A172 (cell line): ENCODE results near the gene SLC13A4. TPM values are rescaled to one million over a fixed set of nuclear protein-coding genes. Genes with fewer than 3 reads are reported as not detected.
A peak's percentile ranks its signal among the peaks of the same experiment; 100 is the strongest.
"Not testable (repeated sequence)": the region's sequence is repeated elsewhere in the genome, so short reads cannot be mapped to it uniquely, and the experiment has no call there.

Experiments used
- DNase-seq: peaks from one replicate; pipeline ENCODE4 v3.0.0-alpha.2; 2015; ENCODE audit warnings: low spot score
- total RNA-seq: library from RNA; depleted of rRNA; stranded (reverse); fragments of >200 nt; shearing (Covaris generic); gene quantifications from 2 replicates; pipeline ENCODE4 v1.2.3, GENCODE V29; 2014; rRNA removed

Gene SLC13A4
- total RNA-seq, 1 experiment from 2014 or later, result not detected

- no peak for DNase-seq
Measured at GRCh38 chr7:135662123-135662372, 65.9 kb downstream of the SLC13A4 start.

- DNase-seq, result no peak
Measured at GRCh38 chr7:135661311-135662122, 66.5 kb downstream of the SLC13A4 start.

- no peak for DNase-seq
Measured at GRCh38 chr7:135659159-135659846, 68.7 kb downstream of the SLC13A4 start.

GRCh38 chr7:135658564-135658963 lies 69.4 kb downstream of the SLC13A4 start:
- no peak for DNase-seq

GRCh38 chr7:135653340-135654080 lies 74.5 kb downstream of the SLC13A4 start:
- DNase-seq, result no peak

GRCh38 chr7:135650831-135651573 lies 77.0 kb downstream of the SLC13A4 start:
- DNase-seq, result peak; percentile 6

GRCh38 chr7:135648235-135648634 lies 79.8 kb downstream of the SLC13A4 start:
- DNase-seq, result no peak

- DNase-seq, result no peak
Measured at GRCh38 chr7:135647755-135648154, 80.2 kb downstream of the SLC13A4 start.

- peak; percentile 38 for DNase-seq
Measured at GRCh38 chr7:135645296-135645904, 82.6 kb downstream of the SLC13A4 start.

GRCh38 chr7:135644729-135645128 lies 83.3 kb downstream of the SLC13A4 start:
- no peak for DNase-seq

- DNase-seq, result no peak
Measured at GRCh38 chr7:135644154-135644553, 83.8 kb downstream of the SLC13A4 start.

GRCh38 chr7:135639690-135640089 lies 88.3 kb downstream of the SLC13A4 start:
- not testable (repeated sequence) for DNase-seq

GRCh38 chr7:135634191-135634878 lies 93.7 kb downstream of the SLC13A4 start:
- DNase-seq, result no peak

Other genes with a start within 250 kb of the SLC13A4 start
- 6.8 and 8.6 TPM in 2 replicates for gene CNOT4, start 218.1 kb downstream of the SLC13A4 start, total RNA-seq
- gene NUP205, start 170.3 kb downstream of the SLC13A4 start, total RNA-seq, result 71.2 and 75.4 TPM in 2 replicates
- 22.5 and 24.8 TPM in 2 replicates for gene STMP1, start 65.7 kb downstream of the SLC13A4 start, total RNA-seq
- 1.8 TPM in 1 of 2 replicates, not detected in the other for gene FAM180A, start 20.6 kb upstream of the SLC13A4 start, total RNA-seq
- gene MTPN, start 249.2 kb upstream of the SLC13A4 start, total RNA-seq, result 129 and 148 TPM in 2 replicates